T-helper 9 cell (primary cell): ENCODE results near the gene BNC2.
"Not testable (repeated sequence)": the region's sequence is repeated elsewhere in the genome, so short reads cannot be mapped to it uniquely, and the experiment has no call there.

Experiments used
- DNase-seq: peaks from one replicate; pipeline ENCODE4 v3.0.0-alpha.2; 2020
- total RNA-seq, 2 donors: gene quantifications; one replicate each; lab custom pipeline; 2026; lab: John Stamatoyannopoulos, UW

BNC2 gene
- 0 to 0.07 reads per million in 2 donors for total RNA-seq

GRCh38 chr9:16870596-16871335, at the start of gene BNC2:
Gene BNC2, minus strand, starts transcription at chr9:16870670. Its CDS starts 22 bp downstream, at chr9:16870648.
- no peak for DNase-seq

- DNase-seq: no peak
Measured at GRCh38 chr9:16918920-16919319, 48.5 kb upstream of the BNC2 start.

- DNase-seq: no peak
Measured at GRCh38 chr9:16915126-16915831, 44.8 kb upstream of the BNC2 start.

- DNase-seq: no peak
Measured at GRCh38 chr9:16912197-16912596, 41.7 kb upstream of the BNC2 start.

GRCh38 chr9:16908206-16908605, 37.7 kb upstream of the BNC2 start:
- DNase-seq: not testable (repeated sequence)

- DNase-seq: no peak
Measured at GRCh38 chr9:16904655-16905054, 34.2 kb upstream of the BNC2 start.

GRCh38 chr9:16901590-16901989, 31.1 kb upstream of the BNC2 start:
- DNase-seq: no peak

- DNase-seq: no peak
Measured at GRCh38 chr9:16899606-16900005, 29.1 kb upstream of the BNC2 start.

- no peak for DNase-seq
Measured at GRCh38 chr9:16898464-16898863, 28.0 kb upstream of the BNC2 start.

GRCh38 chr9:16888594-16888993, 18.1 kb upstream of the BNC2 start:
- DNase-seq: no peak

- no peak for DNase-seq
Measured at GRCh38 chr9:16885931-16886330, 15.5 kb upstream of the BNC2 start.

- no peak for DNase-seq
Measured at GRCh38 chr9:16884952-16885513, 14.6 kb upstream of the BNC2 start.

GRCh38 chr9:16884373-16884772, 13.9 kb upstream of the BNC2 start:
- DNase-seq: no peak

GRCh38 chr9:16883586-16883985, 13.1 kb upstream of the BNC2 start:
- no peak for DNase-seq

GRCh38 chr9:16882440-16882839, 12.0 kb upstream of the BNC2 start:
- not testable (repeated sequence) for DNase-seq

GRCh38 chr9:16879416-16879815, 8.9 kb upstream of the BNC2 start:
- DNase-seq: no peak

GRCh38 chr9:16877256-16877655, 6.8 kb upstream of the BNC2 start:
- DNase-seq: no peak

GRCh38 chr9:16873126-16873802, 2.8 kb upstream of the BNC2 start:
- no peak for DNase-seq

- DNase-seq: no peak
Measured at GRCh38 chr9:16871336-16872151, 1.1 kb upstream of the BNC2 start.

- DNase-seq: no peak
Measured at GRCh38 chr9:16869882-16870595, 431 bp downstream of the BNC2 start.

GRCh38 chr9:16869131-16869881, 1.2 kb downstream of the BNC2 start:
- DNase-seq: no peak
